ENCODE data around the gene RXFP2. TPM values are rescaled to one million over a fixed set of nuclear protein-coding genes. Genes with fewer than 3 reads are reported as not detected.

The RXFP2 gene
- total RNA-seq, 1 experiment from 2014 or later = not detected

DNA sequence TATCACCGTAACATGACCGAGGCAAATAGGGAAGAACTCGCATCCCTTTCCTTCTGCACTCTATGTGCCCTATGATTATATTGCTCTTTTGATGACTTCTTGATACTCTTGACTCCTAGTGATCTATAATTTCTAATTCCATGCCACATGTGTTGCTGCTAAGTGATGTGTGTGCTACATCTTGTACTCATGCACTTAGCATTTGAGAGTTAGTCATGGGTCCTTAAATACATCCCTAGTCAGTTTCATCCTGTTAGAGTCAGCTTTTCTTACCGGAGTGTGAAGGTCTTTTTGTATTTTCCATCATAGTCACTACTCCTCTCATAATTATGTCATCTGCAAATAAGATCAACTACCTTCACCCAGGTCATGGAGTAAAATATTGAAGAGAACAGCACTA is 30.2 kb downstream of the RXFP2 start:
- no peaks in the 10 kb centered on the region for H3K9me3 ChIP-seq
- TF ChIP-seq, protein P1, sequence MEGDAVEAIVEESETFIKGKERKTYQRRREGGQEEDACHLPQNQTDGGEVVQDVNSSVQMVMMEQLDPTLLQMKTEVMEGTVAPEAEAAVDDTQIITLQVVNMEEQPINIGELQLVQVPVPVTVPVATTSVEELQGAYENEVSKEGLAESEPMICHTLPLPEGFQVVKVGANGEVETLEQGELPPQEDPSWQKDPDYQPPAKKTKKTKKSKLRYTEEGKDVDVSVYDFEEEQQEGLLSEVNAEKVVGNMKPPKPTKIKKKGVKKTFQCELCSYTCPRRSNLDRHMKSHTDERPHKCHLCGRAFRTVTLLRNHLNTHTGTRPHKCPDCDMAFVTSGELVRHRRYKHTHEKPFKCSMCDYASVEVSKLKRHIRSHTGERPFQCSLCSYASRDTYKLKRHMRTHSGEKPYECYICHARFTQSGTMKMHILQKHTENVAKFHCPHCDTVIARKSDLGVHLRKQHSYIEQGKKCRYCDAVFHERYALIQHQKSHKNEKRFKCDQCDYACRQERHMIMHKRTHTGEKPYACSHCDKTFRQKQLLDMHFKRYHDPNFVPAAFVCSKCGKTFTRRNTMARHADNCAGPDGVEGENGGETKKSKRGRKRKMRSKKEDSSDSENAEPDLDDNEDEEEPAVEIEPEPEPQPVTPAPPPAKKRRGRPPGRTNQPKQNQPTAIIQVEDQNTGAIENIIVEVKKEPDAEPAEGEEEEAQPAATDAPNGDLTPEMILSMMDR (IDR thresholded peaks at IDR 0.05; ENCODE audit: insufficient read depth in 1 of 2, low read depth in 1 of 2, low read length in 1 of 2, severe bottlenecking in 1 of 2, unreplicated experiment in 1 of 2) = no peak
- no peaks in the 10 kb centered on the region for H3K4me1 ChIP-seq
- Mint-ChIP-seq H3K9me3 (ENCODE audit: unreplicated experiment) (no peaks in the 10 kb centered on the region), H3K4me1 (ENCODE audit: low read depth, unreplicated experiment) (no peaks in the 10 kb centered on the region), H3K27ac (ENCODE audit: unreplicated experiment) (no peak overlapping the region), H3K4me3 (ENCODE audit: unreplicated experiment) (no peak overlapping the region), H3K27me3 (ENCODE audit: insufficient read depth, unreplicated experiment) (peaks cover 4% of the 10 kb centered on the region), H3K36me3 (ENCODE audit: insufficient read depth, unreplicated experiment) (no peaks in the 10 kb centered on the region)
- no peak for DNase-seq
- POLR2A ChIA-PET = no interaction called here
- no TSS peak for BruUV-seq (replicated peaks)
- no peaks in the 10 kb centered on the region for H3K27me3 ChIP-seq (replicated peaks; ENCODE audit: control insufficient read depth, insufficient read depth, low read length)
- no peaks in the 10 kb centered on the region for H3K36me3 ChIP-seq (ENCODE audit: control insufficient read depth, insufficient read depth, low read length)
- intact Hi-C loops (cut with micrococcal nuclease; ENCODE audit: unreplicated experiment) = no loop called here
- no peak overlapping the region for H3K4me3 ChIP-seq (ENCODE audit: low read depth, low read length)
- CTCF ChIA-PET = no interaction called here

DNA sequence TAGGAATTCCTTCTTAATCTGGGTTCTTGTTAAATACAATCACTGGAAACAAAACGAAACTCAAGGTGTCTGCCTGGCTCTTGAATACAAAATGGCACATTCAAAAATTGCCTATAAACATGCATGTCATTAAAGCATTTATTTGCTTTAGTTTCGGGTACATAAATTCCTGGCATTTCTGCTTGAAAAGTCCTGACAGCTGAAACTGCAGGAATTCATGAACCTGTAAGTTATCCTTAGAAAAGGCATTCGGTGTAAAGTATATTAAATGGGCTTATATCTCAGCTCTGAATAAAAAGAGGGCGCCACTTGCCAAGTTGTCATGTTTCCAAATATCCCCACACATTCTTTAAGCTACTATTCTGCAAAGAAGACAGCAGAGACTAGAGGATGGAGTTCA is 32.9 kb downstream of the RXFP2 start:
- DNase-seq = no peak
- no peak overlapping the region for H3K4me3 Mint-ChIP-seq (ENCODE audit: unreplicated experiment)
- H3K27me3 ChIP-seq (replicated peaks; ENCODE audit: control insufficient read depth, insufficient read depth, low read length) = no peaks in the 10 kb centered on the region
- no peaks in the 10 kb centered on the region for H3K36me3 Mint-ChIP-seq (ENCODE audit: insufficient read depth, unreplicated experiment)
- H3K27ac Mint-ChIP-seq (ENCODE audit: unreplicated experiment) = no peak overlapping the region
- intact Hi-C loops (cut with micrococcal nuclease; ENCODE audit: unreplicated experiment) = no loop called here
- POLR2A ChIA-PET = no interaction called here
- H3K27me3 Mint-ChIP-seq (ENCODE audit: insufficient read depth, unreplicated experiment) = peaks cover 3% of the 10 kb centered on the region
- no peaks in the 10 kb centered on the region for H3K4me1 Mint-ChIP-seq (ENCODE audit: low read depth, unreplicated experiment)
- H3K9me3 ChIP-seq = no peaks in the 10 kb centered on the region
- CTCF ChIA-PET = no interaction called here
- H3K4me1 ChIP-seq = no peaks in the 10 kb centered on the region
- TF ChIP-seq, protein P1 (IDR thresholded peaks at IDR 0.05; ENCODE audit: insufficient read depth in 1 of 2, low read depth in 1 of 2, low read length in 1 of 2, severe bottlenecking in 1 of 2, unreplicated experiment in 1 of 2) = no peak
- BruUV-seq (replicated peaks) = no TSS peak
- no peaks in the 10 kb centered on the region for H3K9me3 Mint-ChIP-seq (ENCODE audit: unreplicated experiment)
- no peak overlapping the region for H3K4me3 ChIP-seq (ENCODE audit: low read depth, low read length)
- no peaks in the 10 kb centered on the region for H3K36me3 ChIP-seq (ENCODE audit: control insufficient read depth, insufficient read depth, low read length)

DNA sequence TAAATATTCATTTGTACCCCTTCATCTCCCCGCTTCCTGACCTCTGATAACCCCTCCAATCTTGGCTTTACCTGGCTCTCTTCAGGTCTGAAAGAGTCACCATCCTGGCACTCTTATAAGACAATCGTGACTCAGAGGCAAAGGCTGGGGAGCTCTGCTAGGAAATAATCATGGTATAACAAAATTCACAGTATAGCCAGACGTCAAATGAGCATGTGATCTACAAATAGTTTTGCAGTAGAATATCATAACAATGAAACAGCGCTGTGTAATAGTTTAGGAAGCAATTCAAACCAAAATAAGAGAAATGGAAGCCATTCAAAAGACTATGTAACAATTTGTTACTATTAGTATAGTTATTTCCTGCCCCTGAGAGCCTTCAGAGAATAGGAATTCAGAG is 34.2 kb downstream of the RXFP2 start:
- Mint-ChIP-seq H3K4me3 (ENCODE audit: unreplicated experiment) (no peak overlapping the region), H3K27me3 (ENCODE audit: insufficient read depth, unreplicated experiment) (peaks cover 4% of the 10 kb centered on the region), H3K9me3 (ENCODE audit: unreplicated experiment) (no peaks in the 10 kb centered on the region), H3K27ac (ENCODE audit: unreplicated experiment) (no peak overlapping the region), H3K36me3 (ENCODE audit: insufficient read depth, unreplicated experiment) (no peaks in the 10 kb centered on the region), H3K4me1 (ENCODE audit: low read depth, unreplicated experiment) (no peaks in the 10 kb centered on the region)
- BruUV-seq (replicated peaks) = no TSS peak
- Histone ChIP-seq H3K9me3 (no peaks in the 10 kb centered on the region), H3K27me3 (replicated peaks; ENCODE audit: control insufficient read depth, insufficient read depth, low read length) (no peaks in the 10 kb centered on the region), H3K4me1 (no peaks in the 10 kb centered on the region), H3K4me3 (ENCODE audit: low read depth, low read length) (no peak overlapping the region), H3K36me3 (ENCODE audit: control insufficient read depth, insufficient read depth, low read length) (no peaks in the 10 kb centered on the region)
- TF ChIP-seq, protein P1 (IDR thresholded peaks at IDR 0.05; ENCODE audit: insufficient read depth in 1 of 2, low read depth in 1 of 2, low read length in 1 of 2, severe bottlenecking in 1 of 2, unreplicated experiment in 1 of 2) = no peak
- no peak for DNase-seq
- intact Hi-C loops (cut with micrococcal nuclease; ENCODE audit: unreplicated experiment) = no loop called here
- ChIA-PET CTCF (no interaction called here), POLR2A (no interaction called here)

All from Caco-2 (cell line).